Fibroblast of the aortic adventitia (primary cell): Measurements from ENCODE around the gene GPR39. TPM values are rescaled to one million over a fixed set of nuclear protein-coding genes. Genes with fewer than 3 reads are reported as not detected.

ENCODE experiments used
- DNase-seq: peaks from one replicate; pipeline ENCODE4 v3.0.0-alpha.2; 2010; ENCODE audit warnings: low read depth
- H3K4me3 ChIP-seq: 2 replicates; pipeline ENCODE4 v1.5.1; 2011; ENCODE audit warnings: low read depth, mild to moderate bottlenecking, control low read depth, low read length, moderate library complexity
- CTCF ChIP-seq: IDR thresholded peaks from 2 replicates; pipeline ENCODE4 v1.5.1; 2011; ENCODE audit warnings: mild to moderate bottlenecking, low read length, control low read depth, inconsistent platforms; ENCODE audit not compliant: insufficient read depth
- total RNA-seq: library from RNA; depleted of rRNA; stranded (reverse); fragments of >200 nt; gene quantifications from 2 replicates; pipeline ENCODE4 v1.2.3, GENCODE V29; 2012; ENCODE audit warnings: low replicate concordance

The GPR39 gene
- total RNA-seq, 1 donor: 12.7 TPM

GRCh38 chr2:132586835-132587234 is 170.2 kb downstream of the GPR39 start:
- no peak for TF ChIP-seq CTCF
- DNase-seq: no peak
- H3K4me3 ChIP-seq: no peak overlapping the region

GRCh38 chr2:132588576-132588975 is 172.0 kb downstream of the GPR39 start:
- no peak for DNase-seq
- no peak for TF ChIP-seq CTCF
- no peak overlapping the region for H3K4me3 ChIP-seq

GRCh38 chr2:132589111-132589830 is 172.7 kb downstream of the GPR39 start:
- no peak for DNase-seq
- no peak overlapping the region for H3K4me3 ChIP-seq
- no peak for TF ChIP-seq CTCF

- H3K4me3 ChIP-seq: no peak overlapping the region
- peak; percentile 8 for DNase-seq
- no peak for TF ChIP-seq CTCF
These were observed 173.4 kb downstream of the GPR39 start for GRCh38 chr2:132589966-132590365.

- peak; percentile 5 for DNase-seq
- no peak overlapping the region for H3K4me3 ChIP-seq
- no peak for TF ChIP-seq CTCF
These were observed 176.6 kb downstream of the GPR39 start for GRCh38 chr2:132593171-132593570.

- no peak for TF ChIP-seq CTCF
- DNase-seq: no peak
- no peak overlapping the region for H3K4me3 ChIP-seq
These were observed 178.6 kb downstream of the GPR39 start for GRCh38 chr2:132595186-132595585.

GRCh38 chr2:132595693-132596092 is 179.1 kb downstream of the GPR39 start:
- H3K4me3 ChIP-seq: no peak overlapping the region
- TF ChIP-seq CTCF: no peak
- no peak for DNase-seq
